Measurements from ENCODE around the gene SMPD2.

- TF ChIP-seq CTCF (IDR thresholded peaks at IDR 0.05; ENCODE audit: insufficient read depth, low read length, poor library complexity, severe bottlenecking) (no peak), EZH2phosphoT487 (conservative IDR thresholded peaks at IDR 0.05; ENCODE audit: low read length) (no peak)
Observed at GRCh38 chr6:109448615-109449014, 8.1 kb downstream of the SMPD2 start.
